T-helper 1 cell treated with Interleukin-12 subunit alpha and Interleukin-12 subunit beta and Interleukin-4 antibody, amounts not matched to agents 30 ng/mL and 1 ng/mL, for 36 hours (primary cell): ENCODE data around the gene MT4. TPM values are rescaled to one million over a fixed set of nuclear protein-coding genes. Genes with fewer than 3 reads are reported as not detected.

Source experiments
- intact Hi-C: fragments of 100-400 bp; cut with micrococcal nuclease; formaldehyde crosslinking; loops from one replicate; pipeline ENCODE4 v1.15.1; 2024
- total RNA-seq: library from RNA; stranded (reverse); gene quantifications from 2 replicates; pipeline ENCODE4 v1.2.3, GENCODE V29; 2022

MT4 gene
- not detected in 2 replicates for total RNA-seq

DNA sequence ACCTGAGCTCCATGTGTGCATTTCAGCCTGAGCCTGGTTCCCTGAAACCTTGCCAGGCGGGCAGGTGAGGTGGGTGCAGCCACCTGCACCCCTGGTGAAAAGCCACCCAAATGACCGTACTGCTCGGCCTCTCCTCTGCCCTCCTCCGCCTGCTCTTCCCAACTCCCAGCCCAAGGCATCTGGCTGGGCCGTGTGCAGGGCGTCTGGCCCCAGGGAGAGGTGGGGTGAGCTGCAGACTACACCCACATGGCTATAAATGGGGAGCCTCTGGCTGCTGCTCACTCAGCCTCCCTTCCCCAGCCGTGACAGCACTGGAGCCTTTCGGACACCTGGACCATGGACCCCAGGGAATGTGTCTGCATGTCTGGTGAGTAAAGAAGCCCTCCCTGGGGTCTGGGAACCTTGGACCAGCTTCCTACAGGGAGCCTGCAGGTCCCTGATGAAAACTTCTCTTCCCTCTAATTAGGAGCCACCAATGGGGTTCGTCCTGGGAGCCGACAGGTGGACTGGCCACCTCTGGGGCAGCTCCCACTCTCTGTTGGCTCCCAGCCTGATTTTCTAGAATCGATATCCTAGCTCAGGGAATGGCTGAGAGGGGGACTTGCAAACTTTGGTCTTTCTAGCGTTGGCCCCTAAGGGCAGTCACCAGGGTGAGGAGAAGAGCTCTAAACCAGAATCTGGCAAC lies at the start of gene MT4:
TSS of gene MT4 (plus strand) at position 281 of the 685 bp plus-strand sequence. CDS start at position 337, 56 bp downstream.
- intact Hi-C loops = no loop called here

- intact Hi-C loops = loop anchor here (2.0 kb wide), 2 partner anchors 93 to 273 kb away; partner anchors contain the start of gene MT2A
Observed at GRCh38 chr16:56515665-56516064, 49.2 kb upstream of the MT4 start.

- intact Hi-C loops = no loop called here
Observed at GRCh38 chr16:56517206-56517605, 47.7 kb upstream of the MT4 start.

GRCh38 chr16:56518425-56518824 lies 46.4 kb upstream of the MT4 start:
- intact Hi-C loops = no loop called here

DNA sequence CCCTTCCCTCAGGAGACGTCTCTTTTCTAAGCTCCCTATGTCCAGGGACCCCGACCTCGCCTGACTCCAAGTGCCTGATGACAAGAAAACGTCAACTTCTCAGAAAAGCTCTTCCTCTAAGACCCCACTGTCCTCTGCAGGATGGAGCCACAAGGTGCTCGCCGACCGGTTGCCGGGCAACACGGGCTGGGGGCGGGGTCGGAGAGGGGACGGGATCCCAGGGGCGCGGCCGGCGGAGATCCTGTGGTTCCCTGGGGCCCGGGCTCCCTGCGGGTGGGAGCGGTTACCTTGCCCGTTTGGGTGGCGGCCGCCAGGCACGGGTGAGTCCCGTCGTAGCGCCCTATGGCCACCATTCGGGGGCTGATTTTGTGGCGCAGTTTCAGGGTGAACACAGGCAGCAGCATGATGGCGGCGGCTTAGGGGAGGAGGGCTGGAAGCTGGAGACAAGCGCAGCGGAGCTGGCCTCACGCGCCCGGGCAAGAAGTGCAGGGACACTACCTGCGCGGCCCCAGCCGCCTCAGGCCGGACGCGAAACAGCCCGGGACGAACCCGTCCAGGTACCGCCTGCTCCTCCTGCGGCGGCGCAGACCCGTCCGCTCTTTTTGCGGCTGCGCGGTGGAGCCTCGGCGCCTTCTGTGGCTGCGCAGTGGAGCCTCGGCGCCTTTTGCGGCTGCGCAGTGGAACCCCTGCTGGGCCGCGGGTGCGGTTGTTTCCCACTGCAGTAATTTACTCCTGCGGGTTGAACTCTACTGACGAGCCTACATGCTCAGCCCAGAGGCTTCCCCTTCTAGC lies 45.2 kb upstream of the MT4 start, which contains the start of gene BBS2:
TSS of gene BBS2 (minus strand) at position 566 of the 792 bp plus-strand sequence. CDS start at position 404, 162 bp downstream.
- intact Hi-C loops = loop anchor here (1.0 to 2.0 kb wide), 3 partner anchors 68 to 183 kb away; partner anchors contain the start of genes MT1X, NUDT21 and OGFOD1

- intact Hi-C loops = loop anchor here (1.0 to 2.0 kb wide), 2 partner anchors 69 to 163 kb away; partner anchors contain the start of genes MT1X, NUDT21 and OGFOD1
Observed at GRCh38 chr16:56520251-56520577, 44.7 kb upstream of the MT4 start.

DNA sequence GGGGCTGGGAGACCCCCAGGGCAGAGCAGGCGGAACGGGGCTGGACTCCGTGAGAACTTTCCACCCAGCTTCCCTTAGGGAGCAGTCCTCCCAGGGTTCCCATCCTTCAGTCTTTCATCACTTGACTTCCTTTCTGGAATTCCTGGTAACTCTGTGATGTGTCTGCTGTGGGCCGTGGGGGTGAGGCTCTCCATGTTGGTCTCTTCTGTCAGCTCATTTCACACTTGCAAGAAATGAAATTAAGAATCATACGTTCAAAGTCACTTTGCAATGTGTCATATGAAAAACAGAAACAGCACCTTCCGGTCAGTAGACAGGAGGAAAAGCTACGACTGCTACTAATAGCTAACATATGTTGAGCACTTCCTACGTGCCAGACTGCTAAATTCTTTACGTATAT lies 39.6 kb upstream of the MT4 start:
- intact Hi-C loops = no loop called here

- intact Hi-C loops = no loop called here
Observed at GRCh38 chr16:56530872-56531271, 34.0 kb upstream of the MT4 start.

- intact Hi-C loops = no loop called here
Observed at GRCh38 chr16:56532714-56533113, 32.2 kb upstream of the MT4 start.

GRCh38 chr16:56534847-56535383 lies 30.0 kb upstream of the MT4 start:
- intact Hi-C loops = no loop called here

DNA sequence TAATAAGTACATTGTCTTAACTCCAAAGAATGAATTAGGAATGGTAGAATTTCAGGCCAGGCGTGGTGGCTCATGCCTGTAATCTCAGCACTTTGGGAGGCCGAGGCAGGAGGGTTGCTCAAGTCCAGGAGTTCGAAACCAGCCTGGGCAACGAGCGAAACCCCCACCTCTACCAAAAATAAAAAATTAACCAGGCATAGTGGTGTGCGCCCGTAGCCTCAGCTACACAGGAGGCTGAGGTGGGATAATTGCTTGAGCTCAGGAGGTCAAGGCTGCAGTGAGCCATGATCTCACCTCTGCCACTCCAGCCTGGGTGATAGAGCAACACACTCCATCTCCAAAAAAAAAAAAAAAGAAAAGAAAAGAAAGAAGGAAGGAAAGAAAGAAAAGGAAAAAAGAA lies 26.5 kb upstream of the MT4 start:
- intact Hi-C loops = no loop called here

DNA sequence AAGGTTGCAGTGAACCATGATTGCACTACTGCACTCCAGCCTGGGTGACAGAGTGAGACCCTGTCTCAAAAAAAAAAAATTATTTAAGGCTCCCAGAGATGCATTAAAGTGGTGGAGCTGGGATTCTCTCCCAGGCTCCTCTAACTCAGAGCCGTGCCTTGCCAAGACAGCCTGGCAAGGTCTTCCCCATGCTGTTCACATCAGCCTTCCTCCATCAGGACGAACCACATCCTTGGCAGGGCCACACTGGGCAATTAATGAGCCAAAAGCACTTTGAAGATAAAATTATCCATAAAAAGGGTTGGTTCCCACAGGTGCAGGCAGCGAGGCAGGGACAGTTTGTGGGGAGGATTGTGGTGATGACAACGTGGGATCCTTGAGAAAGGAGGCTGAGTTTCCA lies 25.2 kb upstream of the MT4 start:
- intact Hi-C loops = no loop called here

DNA sequence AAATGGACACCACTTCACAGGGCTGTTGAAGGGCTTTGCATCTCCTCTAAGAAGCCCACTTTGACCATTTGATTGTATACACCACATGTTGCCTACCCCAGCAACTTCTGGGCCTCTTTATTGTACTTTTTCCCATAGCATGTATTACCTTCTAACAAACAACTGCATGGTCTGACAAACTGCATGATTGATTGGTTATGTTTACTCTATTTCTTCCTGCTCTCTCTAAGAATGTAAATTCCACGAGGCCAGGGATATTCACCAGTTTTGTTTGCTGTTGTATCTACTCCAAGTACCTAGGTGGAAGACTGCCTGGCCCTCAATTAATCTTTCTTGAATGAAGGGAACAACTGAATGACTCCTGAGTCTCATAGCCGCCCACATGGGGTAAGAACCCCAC lies 22.8 kb upstream of the MT4 start:
- intact Hi-C loops = no loop called here

DNA sequence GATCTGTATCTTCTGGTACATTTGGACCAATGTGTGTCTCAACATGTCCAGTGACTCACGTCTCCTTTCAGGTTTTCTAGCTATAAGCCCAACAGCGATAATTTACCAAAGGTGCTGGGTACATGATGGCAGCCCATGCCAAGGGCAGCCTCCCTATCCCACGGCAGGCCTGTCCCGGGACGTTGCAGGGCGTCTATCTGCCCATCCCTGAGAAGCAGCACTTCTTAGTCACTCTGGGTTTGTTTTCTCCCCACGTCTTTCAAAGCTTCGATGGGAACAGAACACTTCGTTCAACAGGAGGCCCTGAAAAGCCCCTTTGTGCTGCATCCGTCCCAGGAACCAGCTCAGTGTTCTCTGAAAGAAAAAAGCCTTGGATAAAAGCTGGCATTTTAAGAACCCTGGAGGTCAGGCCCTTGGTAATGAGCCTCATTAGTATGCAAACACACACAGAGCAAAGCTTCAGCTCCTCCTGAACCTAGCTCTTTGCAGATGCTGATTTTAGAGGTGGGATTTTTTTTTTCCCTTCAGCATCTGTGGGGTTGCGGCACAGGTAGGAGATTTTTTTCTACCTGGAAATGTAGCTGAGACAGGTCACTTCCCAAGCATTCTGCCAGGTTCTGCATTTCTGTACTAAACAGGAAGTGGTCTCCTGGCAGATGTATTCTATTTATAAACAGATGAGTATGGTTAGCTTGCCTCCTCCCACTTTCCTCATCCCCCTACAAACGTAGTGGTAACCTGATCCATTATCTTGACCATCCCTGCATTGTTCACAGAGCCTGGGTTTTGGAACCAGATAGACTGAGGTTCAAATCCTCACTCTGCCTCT lies 17.5 kb upstream of the MT4 start:
- intact Hi-C loops = no loop called here

GRCh38 chr16:56547949-56548567 lies 16.8 kb upstream of the MT4 start:
- intact Hi-C loops = no loop called here

DNA sequence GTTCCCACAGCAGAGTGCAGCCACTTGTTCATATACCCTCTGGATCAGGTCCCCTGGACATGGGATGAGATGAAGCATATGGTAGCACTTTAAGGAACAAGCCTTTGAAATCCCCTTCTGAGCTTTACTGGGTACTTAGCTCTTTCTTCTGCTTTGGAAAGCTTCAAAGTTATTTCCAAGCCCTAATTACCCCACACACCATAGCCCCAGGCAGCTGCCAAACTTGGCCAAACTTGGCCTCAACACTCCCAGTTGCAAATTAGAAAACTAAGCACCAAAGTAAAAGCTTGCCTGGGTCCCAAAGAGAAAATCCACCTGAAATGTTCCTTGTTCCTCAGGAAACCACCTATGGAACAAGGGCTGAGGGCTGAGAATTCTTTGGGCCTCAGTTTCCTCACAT lies 15.7 kb upstream of the MT4 start:
- intact Hi-C loops = no loop called here

DNA sequence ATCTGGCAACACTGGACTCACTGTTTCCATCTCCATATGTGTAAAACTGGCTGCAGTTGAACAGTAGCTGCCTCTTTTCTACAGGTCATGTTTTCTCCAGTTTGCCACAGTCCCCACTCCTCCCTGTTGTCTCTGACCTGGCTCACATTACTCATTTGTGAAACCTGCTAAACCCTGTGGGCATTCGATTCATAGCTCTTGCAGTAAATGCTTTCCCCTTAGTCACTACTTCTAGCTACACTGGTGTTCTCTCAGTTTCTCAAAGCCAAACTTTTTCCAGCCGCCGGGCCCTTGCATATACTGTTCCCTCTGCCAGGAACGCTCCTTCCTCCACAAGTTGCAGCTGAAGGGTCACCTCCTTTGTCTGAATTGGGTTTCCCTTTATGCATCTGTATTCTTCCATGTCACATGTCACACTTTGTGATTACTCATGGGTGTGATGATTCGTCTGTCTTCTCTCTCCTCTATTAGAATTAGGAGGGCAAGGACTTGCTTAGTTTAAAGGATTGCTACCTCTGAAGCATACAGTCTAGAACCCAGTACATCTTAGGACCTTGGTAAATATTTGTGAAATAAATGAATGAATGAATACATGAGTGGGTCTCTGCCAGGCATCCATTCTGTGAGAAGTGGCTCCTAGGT lies 15.0 kb upstream of the MT4 start:
- intact Hi-C loops = no loop called here

- intact Hi-C loops = no loop called here
Observed at GRCh38 chr16:56551796-56552738, 12.8 kb upstream of the MT4 start.

GRCh38 chr16:56554441-56554840 lies 10.4 kb upstream of the MT4 start:
- intact Hi-C loops = no loop called here
